ENCODE results near the gene UBE2D1.

Gene UBE2D1

GRCh38 chr10:58336242-58336641 lies 1.4 kb downstream of the UBE2D1 start:
- DNase-seq (ENCODE audit: low read depth in 2 of 2, low spot score in 1 of 2), result no peak

GRCh38 chr10:58341422-58341821 lies 6.6 kb downstream of the UBE2D1 start:
- no peak for DNase-seq (ENCODE audit: low read depth in 2 of 2, low spot score in 1 of 2)

- no peak for DNase-seq (ENCODE audit: low read depth in 2 of 2, low spot score in 1 of 2)
Measured at GRCh38 chr10:58341947-58342346, 7.1 kb downstream of the UBE2D1 start.

GRCh38 chr10:58347967-58348366 lies 13.2 kb downstream of the UBE2D1 start:
- no peak for DNase-seq (ENCODE audit: low read depth in 2 of 2, low spot score in 1 of 2)

GRCh38 chr10:58348571-58349033 lies 13.8 kb downstream of the UBE2D1 start:
- DNase-seq (ENCODE audit: low read depth in 2 of 2, low spot score in 1 of 2), result no peak

- DNase-seq (ENCODE audit: low read depth in 2 of 2, low spot score in 1 of 2), result no peak
Measured at GRCh38 chr10:58350023-58350422, 15.2 kb downstream of the UBE2D1 start.

- DNase-seq (ENCODE audit: low read depth in 2 of 2, low spot score in 1 of 2), result no peak
Measured at GRCh38 chr10:58350619-58351323, 16.0 kb downstream of the UBE2D1 start.

GRCh38 chr10:58351616-58352578 lies 17.1 kb downstream of the UBE2D1 start:
- DNase-seq (ENCODE audit: low read depth in 2 of 2, low spot score in 1 of 2), result no peak

- DNase-seq (ENCODE audit: low read depth in 2 of 2, low spot score in 1 of 2), result no peak
Measured at GRCh38 chr10:58352956-58353610, 18.3 kb downstream of the UBE2D1 start.

- DNase-seq (ENCODE audit: low read depth in 2 of 2, low spot score in 1 of 2), result no peak
Measured at GRCh38 chr10:58356756-58357155, 21.9 kb downstream of the UBE2D1 start.

- DNase-seq (ENCODE audit: low read depth in 2 of 2, low spot score in 1 of 2), result no peak
Measured at GRCh38 chr10:58358314-58358933, 23.6 kb downstream of the UBE2D1 start.

- DNase-seq (ENCODE audit: low read depth in 2 of 2, low spot score in 1 of 2), result no peak
Measured at GRCh38 chr10:58358947-58359346, 24.1 kb downstream of the UBE2D1 start.

GRCh38 chr10:58359541-58359940 lies 24.7 kb downstream of the UBE2D1 start:
- no peak for DNase-seq (ENCODE audit: low read depth in 2 of 2, low spot score in 1 of 2)

- no peak for DNase-seq (ENCODE audit: low read depth in 2 of 2, low spot score in 1 of 2)
Measured at GRCh38 chr10:58360412-58361004, 25.7 kb downstream of the UBE2D1 start.

- DNase-seq (ENCODE audit: low read depth in 2 of 2, low spot score in 1 of 2), result no peak
Measured at GRCh38 chr10:58361353-58361752, 26.5 kb downstream of the UBE2D1 start.

- DNase-seq (ENCODE audit: low read depth in 2 of 2, low spot score in 1 of 2), result no peak
Measured at GRCh38 chr10:58362027-58362789, 27.4 kb downstream of the UBE2D1 start.

GRCh38 chr10:58367069-58367468 lies 32.3 kb downstream of the UBE2D1 start:
- DNase-seq (ENCODE audit: low read depth in 2 of 2, low spot score in 1 of 2), result no peak

GRCh38 chr10:58371473-58371872 lies 36.7 kb downstream of the UBE2D1 start:
- DNase-seq (ENCODE audit: low read depth in 2 of 2, low spot score in 1 of 2), result no peak

- DNase-seq (ENCODE audit: low read depth in 2 of 2, low spot score in 1 of 2), result no peak
Measured at GRCh38 chr10:58372607-58373441, 38.0 kb downstream of the UBE2D1 start.

All from stimulated activated CD8-positive, alpha-beta memory T cell treated with anti-CD3 and anti-CD28 coated beads, Interleukin-4, amount 100 ng/mL, for 4 hours (primary cell).